SK-N-SH (cell line): ENCODE measurements around the gene CCDC126. TPM values are rescaled to one million over a fixed set of nuclear protein-coding genes. Genes with fewer than 3 reads are reported as not detected.

Experiments used
- CTCF ChIA-PET: fragments of 300-600, 350-600 bp; formaldehyde crosslinking; extraction: SDS; loops from one replicate; lab custom pipeline; 2021; lab: Yijun Ruan, JAX
- POLR2A ChIA-PET: fragments of 350-600 bp; sonication (Branson Sonifier 250); formaldehyde crosslinking; extraction: SDS; loops from one replicate; lab custom pipeline; 2020; ENCODE audit warnings: antibody characterized with exemption, inconsistent platforms; lab: Yijun Ruan, JAX
- DNase-seq: peaks from one replicate; pipeline ENCODE4 v3.0.0; 2012
- H2AFZ ChIP-seq: fragments of 200-600 bp; sonication (generic); 2 replicates; pipeline ENCODE4 v1.8.1; 2016; ENCODE audit warnings: antibody characterized with exemption, mild to moderate bottlenecking, low read depth
- H3F3A ChIP-seq: fragments of 200-600 bp; sonication (generic); replicated peaks from 2 replicates; pipeline ENCODE3; 2016; ENCODE audit warnings: antibody characterized with exemption, mild to moderate bottlenecking; ENCODE audit not compliant: insufficient read depth
- H3K27ac ChIP-seq, 2 experiments: fragments of 200-500 bp in 1 of 2; fragments of 200-600 bp in 1 of 2; sonication (Bioruptor generic) in 1 of 2; sonication (generic), shearing (Covaris generic) in 1 of 2; 2 replicates each; pipeline versions ENCODE4 v1.5.1 to v1.6.1; 2014 to 2016; ENCODE audit warnings: low read depth in 2 of 2, inconsistent platforms in 1 of 2, low read length in 1 of 2, mild to moderate bottlenecking in 1 of 2, mixed read lengths in 1 of 2
- H3K27me3 ChIP-seq: fragments of 200-600 bp; sonication (generic), shearing (Covaris generic); 2 replicates; pipeline ENCODE4 v1.6.1; 2016; ENCODE audit warnings: mixed run types; ENCODE audit not compliant: insufficient read depth
- H3K36me3 ChIP-seq, 2 experiments: fragments of 200-500 bp in 1 of 2; fragments of 200-600 bp in 1 of 2; sonication (Bioruptor generic) in 1 of 2; sonication (generic) in 1 of 2; replicated peaks in 1 of 2; 2 replicates each; pipeline versions ENCODE3 to v1.5.1; 2014 to 2016; ENCODE audit warnings: low read length in 1 of 2, mild to moderate bottlenecking in 1 of 2; ENCODE audit not compliant: insufficient read depth in 2 of 2, control insufficient read depth in 1 of 2
- H3K4me1 ChIP-seq, 2 experiments: fragments of 200-500 bp in 1 of 2; fragments of 200-600 bp in 1 of 2; sonication (Bioruptor generic) in 1 of 2; sonication (generic), shearing (Covaris generic) in 1 of 2; 2 replicates each; pipeline versions ENCODE4 v1.5.1 to v1.6.1; 2014 to 2016; ENCODE audit warnings: low read depth in 1 of 2, low read length in 1 of 2, mixed run types in 1 of 2; ENCODE audit not compliant: insufficient read depth in 2 of 2, control insufficient read depth in 1 of 2
- H3K4me2 ChIP-seq: fragments of 200-600 bp; sonication (generic), shearing (Covaris generic); 2 replicates; pipeline ENCODE4 v1.6.1; 2017; ENCODE audit warnings: mixed run types
- H3K4me3 ChIP-seq, 2 experiments: fragments of 200-500 bp in 1 of 2; fragments of 200-600 bp in 1 of 2; sonication (Bioruptor generic) in 1 of 2; sonication (generic), shearing (Covaris generic) in 1 of 2; 2 replicates each; pipeline versions ENCODE4 v1.5.1 to v1.8.1; 2014 to 2016; ENCODE audit warnings: low read depth in 2 of 2, inconsistent platforms in 1 of 2, low read length in 1 of 2, mild to moderate bottlenecking in 1 of 2, mixed read lengths in 1 of 2, moderate library complexity in 1 of 2
- H3K79me2 ChIP-seq: fragments of 200-600 bp; sonication (generic); 2 replicates; pipeline ENCODE4 v1.8.1; 2017; ENCODE audit warnings: mild to moderate bottlenecking; ENCODE audit not compliant: insufficient read depth
- H3K9ac ChIP-seq: fragments of 200-600 bp; sonication (generic); 2 replicates; pipeline ENCODE4 v1.6.1; 2017; ENCODE audit warnings: mixed run types
- H3K9me2 ChIP-seq: fragments of 200-600 bp; sonication (generic); 2 replicates; pipeline ENCODE4 v1.6.1; 2017; ENCODE audit warnings: mixed run types
- H3K9me3 ChIP-seq: fragments of 200-600 bp; sonication (generic); 2 replicates; pipeline ENCODE4 v1.6.1; 2017; ENCODE audit warnings: mixed run types, mild to moderate bottlenecking, moderate library complexity
- H4K20me1 ChIP-seq: fragments of 200-600 bp; sonication (generic); 2 replicates; pipeline ENCODE4 v1.6.1; 2017; ENCODE audit warnings: mild to moderate bottlenecking, mixed run types; ENCODE audit not compliant: insufficient read depth
- ELF1 ChIP-seq: IDR thresholded peaks from 2 replicates; pipeline ENCODE4 v1.4.0; 2012
- EP300 ChIP-seq, 2 experiments: IDR thresholded peaks; 2 replicates each; pipeline versions ENCODE4 v1.4.0 to v1.6.1; 2012; ENCODE audit warnings: borderline replicate concordance in 1 of 2, low read depth in 1 of 2, low read length in 1 of 2
- FOXJ3 ChIP-seq: sonication (generic); formaldehyde crosslinking; IDR thresholded peaks from 2 replicates; pipeline ENCODE4 v1.5.1; 2020; ENCODE audit warnings: mild to moderate bottlenecking, missing genetic modification reagents
- FOXM1 ChIP-seq: IDR thresholded peaks from 2 replicates; pipeline ENCODE4 v1.4.0; 2012; ENCODE audit warnings: low read depth, mild to moderate bottlenecking
- MEF2A ChIP-seq: IDR thresholded peaks from 2 replicates; pipeline ENCODE4 v1.4.0; 2012; ENCODE audit warnings: low read depth, borderline replicate concordance
- MXI1 ChIP-seq: IDR thresholded peaks from 2 replicates; pipeline ENCODE4 v1.6.1; 2012; ENCODE audit warnings: mild to moderate bottlenecking, low read depth, low read length, improper control_type of control experiment
- NRF1 ChIP-seq: IDR thresholded peaks from 2 replicates; pipeline ENCODE4 v1.6.1; 2012; ENCODE audit warnings: low read depth, mild to moderate bottlenecking, low read length
- RAD21 ChIP-seq: IDR thresholded peaks from 2 replicates; pipeline ENCODE4 v1.6.1; 2012; ENCODE audit warnings: mild to moderate bottlenecking, low read length
- RCOR1 ChIP-seq: fragments of 150-350 bp; IDR thresholded peaks from 2 replicates; pipeline ENCODE4 v1.6.1; 2017; ENCODE audit warnings: antibody characterized with exemption, low read length
- RFX5 ChIP-seq: IDR thresholded peaks from 2 replicates; pipeline ENCODE4 v1.6.1; 2012; ENCODE audit warnings: mild to moderate bottlenecking, improper control_type of control experiment, low read length
- RXRA ChIP-seq: IDR thresholded peaks from 2 replicates; pipeline ENCODE4 v1.4.0; 2012; ENCODE audit warnings: low read depth, mild to moderate bottlenecking, borderline replicate concordance
- TAF1 ChIP-seq: IDR thresholded peaks from 2 replicates; pipeline ENCODE4 v1.6.1; 2012; ENCODE audit warnings: low read depth, mild to moderate bottlenecking, low read length, moderate library complexity, borderline replicate concordance
- TEAD4 ChIP-seq: IDR thresholded peaks from 2 replicates; pipeline ENCODE4 v1.4.0; 2012; ENCODE audit warnings: mild to moderate bottlenecking, borderline replicate concordance; ENCODE audit not compliant: insufficient read depth
- YY1 ChIP-seq: IDR thresholded peaks from 2 replicates; pipeline ENCODE4 v1.4.0; 2012; ENCODE audit warnings: low read depth, mild to moderate bottlenecking
- WGBS: methylation state at CpG from one replicate; pipeline ENCODE4 v1.1.6; 2017; ENCODE audit warnings: low lambda C conversion rate; 5-methylcytosine and 5-hydroxymethylcytosine counted together
- polyA plus RNA-seq, 3 experiments: library from polyadenylated mRNA; depleted of rRNA; stranded (reverse); fragments of >200 nt; gene quantifications; 2 replicates each; pipeline ENCODE4 v1.2.3, GENCODE V29; 2012
- TF ChIP-seq, protein P1 (sequence below): IDR thresholded peaks from 2 replicates; pipeline ENCODE4 v1.4.0; 2012; ENCODE audit warnings: low read depth, borderline replicate concordance
- TF ChIP-seq, protein P2 (sequence below): fragments of 200-600 bp; sonication (generic); IDR thresholded peaks from 2 replicates; pipeline ENCODE4 v1.6.1; 2017; ENCODE audit warnings: antibody characterized with exemption, mild to moderate bottlenecking, moderate library complexity
- TF ChIP-seq, protein P3 (sequence below): IDR thresholded peaks from 2 replicates; pipeline ENCODE4 v1.4.0; 2012; ENCODE audit warnings: low read depth
- TF ChIP-seq, protein P4 (sequence below): IDR thresholded peaks from 2 replicates; pipeline ENCODE4 v1.4.0; 2012; ENCODE audit warnings: low read depth, borderline replicate concordance
- TF ChIP-seq, protein P5 (sequence below): fragments of 150-350 bp; IDR thresholded peaks from 2 replicates; pipeline ENCODE4 v1.6.1; 2016; ENCODE audit warnings: mild to moderate bottlenecking, low read depth, low read length

CCDC126 gene
- polyA plus RNA-seq, 1 of the 3 experiments (the other 2 are of a cell fraction), result 5.5 TPM

DNA sequence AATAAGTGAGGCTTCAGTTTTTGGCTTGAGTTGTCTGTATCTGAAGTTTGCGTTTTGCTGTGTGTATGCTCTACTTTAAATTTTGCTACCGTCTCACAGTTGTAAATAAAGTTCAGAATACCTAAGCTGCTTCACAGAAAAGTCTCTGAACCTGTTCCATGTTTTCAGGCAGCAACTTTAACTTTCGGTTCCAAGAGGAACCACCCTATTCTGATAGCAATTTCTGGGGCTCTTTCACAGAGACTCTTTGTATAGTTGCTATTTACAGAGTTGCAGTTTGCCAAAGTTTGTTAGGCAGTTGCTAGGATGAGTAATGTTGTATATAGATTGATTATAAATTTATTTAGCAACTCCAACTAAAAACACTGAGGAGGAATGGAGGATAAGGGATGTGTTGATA lies 88.5 kb downstream of the CCDC126 start:
- POLR2A ChIA-PET, result no interaction called here
- 85% methylated on average over 3 of the region's 3 CpGs for WGBS
- no peaks in the 10 kb centered on the region for H3K9me2 ChIP-seq
- TF ChIP-seq FOXM1 (no peak), MXI1 (no peak), FOXJ3 (CRISPR knock-in tag) (no peak), RCOR1 (no peak), NRF1 (no peak), ELF1 (no peak), RFX5 (no peak), TEAD4 (no peak), TAF1 (no peak), RXRA (no peak), EP300 (IDR thresholded peaks at IDR 0.05; ENCODE audit: borderline replicate concordance in 1 of 2, low read depth in 1 of 2, low read length in 1 of 2) (no peak), MEF2A (no peak), RAD21 (no peak), YY1 (no peak)
- TF ChIP-seq, protein P1, sequence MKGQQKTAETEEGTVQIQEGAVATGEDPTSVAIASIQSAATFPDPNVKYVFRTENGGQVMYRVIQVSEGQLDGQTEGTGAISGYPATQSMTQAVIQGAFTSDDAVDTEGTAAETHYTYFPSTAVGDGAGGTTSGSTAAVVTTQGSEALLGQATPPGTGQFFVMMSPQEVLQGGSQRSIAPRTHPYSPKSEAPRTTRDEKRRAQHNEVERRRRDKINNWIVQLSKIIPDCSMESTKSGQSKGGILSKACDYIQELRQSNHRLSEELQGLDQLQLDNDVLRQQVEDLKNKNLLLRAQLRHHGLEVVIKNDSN, result no peak
- TF ChIP-seq, protein P2, sequence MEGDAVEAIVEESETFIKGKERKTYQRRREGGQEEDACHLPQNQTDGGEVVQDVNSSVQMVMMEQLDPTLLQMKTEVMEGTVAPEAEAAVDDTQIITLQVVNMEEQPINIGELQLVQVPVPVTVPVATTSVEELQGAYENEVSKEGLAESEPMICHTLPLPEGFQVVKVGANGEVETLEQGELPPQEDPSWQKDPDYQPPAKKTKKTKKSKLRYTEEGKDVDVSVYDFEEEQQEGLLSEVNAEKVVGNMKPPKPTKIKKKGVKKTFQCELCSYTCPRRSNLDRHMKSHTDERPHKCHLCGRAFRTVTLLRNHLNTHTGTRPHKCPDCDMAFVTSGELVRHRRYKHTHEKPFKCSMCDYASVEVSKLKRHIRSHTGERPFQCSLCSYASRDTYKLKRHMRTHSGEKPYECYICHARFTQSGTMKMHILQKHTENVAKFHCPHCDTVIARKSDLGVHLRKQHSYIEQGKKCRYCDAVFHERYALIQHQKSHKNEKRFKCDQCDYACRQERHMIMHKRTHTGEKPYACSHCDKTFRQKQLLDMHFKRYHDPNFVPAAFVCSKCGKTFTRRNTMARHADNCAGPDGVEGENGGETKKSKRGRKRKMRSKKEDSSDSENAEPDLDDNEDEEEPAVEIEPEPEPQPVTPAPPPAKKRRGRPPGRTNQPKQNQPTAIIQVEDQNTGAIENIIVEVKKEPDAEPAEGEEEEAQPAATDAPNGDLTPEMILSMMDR, result no peak
- TF ChIP-seq, protein P3, sequence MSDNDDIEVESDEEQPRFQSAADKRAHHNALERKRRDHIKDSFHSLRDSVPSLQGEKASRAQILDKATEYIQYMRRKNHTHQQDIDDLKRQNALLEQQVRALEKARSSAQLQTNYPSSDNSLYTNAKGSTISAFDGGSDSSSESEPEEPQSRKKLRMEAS, result no peak
- TF ChIP-seq, protein P4, sequence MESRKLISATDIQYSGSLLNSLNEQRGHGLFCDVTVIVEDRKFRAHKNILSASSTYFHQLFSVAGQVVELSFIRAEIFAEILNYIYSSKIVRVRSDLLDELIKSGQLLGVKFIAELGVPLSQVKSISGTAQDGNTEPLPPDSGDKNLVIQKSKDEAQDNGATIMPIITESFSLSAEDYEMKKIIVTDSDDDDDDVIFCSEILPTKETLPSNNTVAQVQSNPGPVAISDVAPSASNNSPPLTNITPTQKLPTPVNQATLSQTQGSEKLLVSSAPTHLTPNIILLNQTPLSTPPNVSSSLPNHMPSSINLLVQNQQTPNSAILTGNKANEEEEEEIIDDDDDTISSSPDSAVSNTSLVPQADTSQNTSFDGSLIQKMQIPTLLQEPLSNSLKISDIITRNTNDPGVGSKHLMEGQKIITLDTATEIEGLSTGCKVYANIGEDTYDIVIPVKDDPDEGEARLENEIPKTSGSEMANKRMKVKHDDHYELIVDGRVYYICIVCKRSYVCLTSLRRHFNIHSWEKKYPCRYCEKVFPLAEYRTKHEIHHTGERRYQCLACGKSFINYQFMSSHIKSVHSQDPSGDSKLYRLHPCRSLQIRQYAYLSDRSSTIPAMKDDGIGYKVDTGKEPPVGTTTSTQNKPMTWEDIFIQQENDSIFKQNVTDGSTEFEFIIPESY, result no peak
- TF ChIP-seq, protein P5, sequence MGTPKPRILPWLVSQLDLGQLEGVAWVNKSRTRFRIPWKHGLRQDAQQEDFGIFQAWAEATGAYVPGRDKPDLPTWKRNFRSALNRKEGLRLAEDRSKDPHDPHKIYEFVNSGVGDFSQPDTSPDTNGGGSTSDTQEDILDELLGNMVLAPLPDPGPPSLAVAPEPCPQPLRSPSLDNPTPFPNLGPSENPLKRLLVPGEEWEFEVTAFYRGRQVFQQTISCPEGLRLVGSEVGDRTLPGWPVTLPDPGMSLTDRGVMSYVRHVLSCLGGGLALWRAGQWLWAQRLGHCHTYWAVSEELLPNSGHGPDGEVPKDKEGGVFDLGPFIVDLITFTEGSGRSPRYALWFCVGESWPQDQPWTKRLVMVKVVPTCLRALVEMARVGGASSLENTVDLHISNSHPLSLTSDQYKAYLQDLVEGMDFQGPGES, result no peak
- TF ChIP-seq, all 33 proteins: peak for 0
- Histone ChIP-seq H3F3A (no peaks in the 10 kb centered on the region), H3K4me1 (peaks cover 0 to 6% of the 10 kb centered on the region in 2 experiments; a peak in 1 of 4 replicates), H3K27ac (no peak overlapping the region), H4K20me1 (no peaks in the 10 kb centered on the region), H3K36me3 (peaks cover 0 to 8% of the 10 kb centered on the region in 2 experiments), H3K4me3 (no peak overlapping the region), H3K27me3 (no peaks in the 10 kb centered on the region), H3K4me2 (no peak overlapping the region), H3K9ac (no peak overlapping the region), H3K79me2 (no peaks in the 10 kb centered on the region), H3K9me3 (no peaks in the 10 kb centered on the region), H2AFZ (no peak overlapping the region)
- no peak for DNase-seq
- CTCF ChIA-PET, result interaction anchor here (1.3 to 2.5 kb wide), 5 partner anchors 10 to 139 kb away, joined by 3 to 7 read pairs (median 4); no protein-coding TSS in a partner anchor
